ENCODE measurements around the gene IL20.
"Not testable (repeated sequence)": the region's sequence is repeated elsewhere in the genome, so short reads cannot be mapped to it uniquely, and the experiment has no call there.

Gene IL20

GRCh38 chr1:206842854-206843253 is 22.6 kb upstream of the IL20 start:
- DNase-seq (ENCODE audit: low read depth in 2 of 2): no peak

GRCh38 chr1:206843626-206844025 is 21.8 kb upstream of the IL20 start:
- no peak for DNase-seq (ENCODE audit: low read depth in 2 of 2)

- no peak for DNase-seq (ENCODE audit: low read depth in 2 of 2)
These were observed 18.9 kb upstream of the IL20 start for GRCh38 chr1:206846487-206846886.

- no peak for DNase-seq (ENCODE audit: low read depth in 2 of 2)
These were observed 18.0 kb upstream of the IL20 start for GRCh38 chr1:206847337-206847834.

GRCh38 chr1:206847946-206848345 is 17.5 kb upstream of the IL20 start:
- no peak for DNase-seq (ENCODE audit: low read depth in 2 of 2)

GRCh38 chr1:206850401-206850800 is 15.0 kb upstream of the IL20 start:
- no peak for DNase-seq (ENCODE audit: low read depth in 2 of 2)

GRCh38 chr1:206851341-206852010 is 13.9 kb upstream of the IL20 start:
- DNase-seq (ENCODE audit: low read depth in 2 of 2): no peak

- DNase-seq (ENCODE audit: low read depth in 2 of 2): not testable (repeated sequence)
These were observed 12.8 kb upstream of the IL20 start for GRCh38 chr1:206852662-206853061.

- DNase-seq (ENCODE audit: low read depth in 2 of 2): not testable (repeated sequence)
These were observed 11.7 kb upstream of the IL20 start for GRCh38 chr1:206853696-206854095.

GRCh38 chr1:206854401-206855129 is 10.9 kb upstream of the IL20 start:
- no peak for DNase-seq (ENCODE audit: low read depth in 2 of 2)

GRCh38 chr1:206855859-206856258 is 9.6 kb upstream of the IL20 start:
- no peak for DNase-seq (ENCODE audit: low read depth in 2 of 2)

- no peak for DNase-seq (ENCODE audit: low read depth in 2 of 2)
These were observed 8.6 kb upstream of the IL20 start for GRCh38 chr1:206856674-206857464.

GRCh38 chr1:206859082-206859521 is 6.3 kb upstream of the IL20 start:
- no peak for DNase-seq (ENCODE audit: low read depth in 2 of 2)

GRCh38 chr1:206860165-206860564 is 5.3 kb upstream of the IL20 start:
- no peak for DNase-seq (ENCODE audit: low read depth in 2 of 2)

- DNase-seq (ENCODE audit: low read depth in 2 of 2): no peak
These were observed 2.2 kb upstream of the IL20 start for GRCh38 chr1:206863266-206863665.

- no peak for DNase-seq (ENCODE audit: low read depth in 2 of 2)
These were observed 639 bp downstream of the IL20 start for GRCh38 chr1:206866062-206866461.

GRCh38 chr1:206867239-206867638 is 1.8 kb downstream of the IL20 start:
- no peak for DNase-seq (ENCODE audit: low read depth in 2 of 2)

GRCh38 chr1:206867716-206868115 is 2.3 kb downstream of the IL20 start:
- no peak for DNase-seq (ENCODE audit: low read depth in 2 of 2)

- DNase-seq (ENCODE audit: low read depth in 2 of 2): no peak
These were observed 2.8 kb downstream of the IL20 start for GRCh38 chr1:206868264-206868663.

GRCh38 chr1:206872139-206872538 is 6.7 kb downstream of the IL20 start:
- DNase-seq (ENCODE audit: low read depth in 2 of 2): no peak

GRCh38 chr1:206873603-206874188 is 8.3 kb downstream of the IL20 start:
- no peak for DNase-seq (ENCODE audit: low read depth in 2 of 2)

GRCh38 chr1:206875752-206876377 is 10.4 kb downstream of the IL20 start:
- no peak for DNase-seq (ENCODE audit: low read depth in 2 of 2)
